ENCODE results near the gene DEK.
"Not testable (repeated sequence)": the region's sequence is repeated elsewhere in the genome, so short reads cannot be mapped to it uniquely, and the experiment has no call there.

GRCh38 chr6:18226451-18227105, 37.8 kb downstream of the DEK start:
- TF ChIP-seq TARDBP (IDR thresholded peaks at IDR 0.05); SUZ12 (IDR thresholded peaks at IDR 0.05); PKNOX1 (IDR thresholded peaks at IDR 0.05); FOXM1 (IDR thresholded peaks at IDR 0.05; ENCODE audit: borderline replicate concordance); FOXA1 (IDR thresholded peaks at IDR 0.05); ZNF384 (IDR thresholded peaks at IDR 0.05); SP1 (IDR thresholded peaks at IDR 0.05); ARNT (IDR thresholded peaks at IDR 0.05); HDGF (IDR thresholded peaks at IDR 0.05; ENCODE audit: borderline replicate concordance); LEF1 (IDR thresholded peaks at IDR 0.05; ENCODE audit: borderline replicate concordance); NFRKB (IDR thresholded peaks at IDR 0.05); ELF4 (IDR thresholded peaks at IDR 0.05); CTBP1 (IDR thresholded peaks at IDR 0.05; ENCODE audit: borderline replicate concordance); FOXK2 (IDR thresholded peaks at IDR 0.05): not testable (repeated sequence)
